ENCODE data around the gene ABR. TPM values are rescaled to one million over a fixed set of nuclear protein-coding genes. Genes with fewer than 3 reads are reported as not detected.

ABR gene
- total and polyA plus RNA-seq, 2 of the 8 experiments (the other 6 are each of a cell fraction or from before 2014, with no cell fraction given): 44.8 to 47.2 TPM

- TF ChIP-seq, protein P1, sequence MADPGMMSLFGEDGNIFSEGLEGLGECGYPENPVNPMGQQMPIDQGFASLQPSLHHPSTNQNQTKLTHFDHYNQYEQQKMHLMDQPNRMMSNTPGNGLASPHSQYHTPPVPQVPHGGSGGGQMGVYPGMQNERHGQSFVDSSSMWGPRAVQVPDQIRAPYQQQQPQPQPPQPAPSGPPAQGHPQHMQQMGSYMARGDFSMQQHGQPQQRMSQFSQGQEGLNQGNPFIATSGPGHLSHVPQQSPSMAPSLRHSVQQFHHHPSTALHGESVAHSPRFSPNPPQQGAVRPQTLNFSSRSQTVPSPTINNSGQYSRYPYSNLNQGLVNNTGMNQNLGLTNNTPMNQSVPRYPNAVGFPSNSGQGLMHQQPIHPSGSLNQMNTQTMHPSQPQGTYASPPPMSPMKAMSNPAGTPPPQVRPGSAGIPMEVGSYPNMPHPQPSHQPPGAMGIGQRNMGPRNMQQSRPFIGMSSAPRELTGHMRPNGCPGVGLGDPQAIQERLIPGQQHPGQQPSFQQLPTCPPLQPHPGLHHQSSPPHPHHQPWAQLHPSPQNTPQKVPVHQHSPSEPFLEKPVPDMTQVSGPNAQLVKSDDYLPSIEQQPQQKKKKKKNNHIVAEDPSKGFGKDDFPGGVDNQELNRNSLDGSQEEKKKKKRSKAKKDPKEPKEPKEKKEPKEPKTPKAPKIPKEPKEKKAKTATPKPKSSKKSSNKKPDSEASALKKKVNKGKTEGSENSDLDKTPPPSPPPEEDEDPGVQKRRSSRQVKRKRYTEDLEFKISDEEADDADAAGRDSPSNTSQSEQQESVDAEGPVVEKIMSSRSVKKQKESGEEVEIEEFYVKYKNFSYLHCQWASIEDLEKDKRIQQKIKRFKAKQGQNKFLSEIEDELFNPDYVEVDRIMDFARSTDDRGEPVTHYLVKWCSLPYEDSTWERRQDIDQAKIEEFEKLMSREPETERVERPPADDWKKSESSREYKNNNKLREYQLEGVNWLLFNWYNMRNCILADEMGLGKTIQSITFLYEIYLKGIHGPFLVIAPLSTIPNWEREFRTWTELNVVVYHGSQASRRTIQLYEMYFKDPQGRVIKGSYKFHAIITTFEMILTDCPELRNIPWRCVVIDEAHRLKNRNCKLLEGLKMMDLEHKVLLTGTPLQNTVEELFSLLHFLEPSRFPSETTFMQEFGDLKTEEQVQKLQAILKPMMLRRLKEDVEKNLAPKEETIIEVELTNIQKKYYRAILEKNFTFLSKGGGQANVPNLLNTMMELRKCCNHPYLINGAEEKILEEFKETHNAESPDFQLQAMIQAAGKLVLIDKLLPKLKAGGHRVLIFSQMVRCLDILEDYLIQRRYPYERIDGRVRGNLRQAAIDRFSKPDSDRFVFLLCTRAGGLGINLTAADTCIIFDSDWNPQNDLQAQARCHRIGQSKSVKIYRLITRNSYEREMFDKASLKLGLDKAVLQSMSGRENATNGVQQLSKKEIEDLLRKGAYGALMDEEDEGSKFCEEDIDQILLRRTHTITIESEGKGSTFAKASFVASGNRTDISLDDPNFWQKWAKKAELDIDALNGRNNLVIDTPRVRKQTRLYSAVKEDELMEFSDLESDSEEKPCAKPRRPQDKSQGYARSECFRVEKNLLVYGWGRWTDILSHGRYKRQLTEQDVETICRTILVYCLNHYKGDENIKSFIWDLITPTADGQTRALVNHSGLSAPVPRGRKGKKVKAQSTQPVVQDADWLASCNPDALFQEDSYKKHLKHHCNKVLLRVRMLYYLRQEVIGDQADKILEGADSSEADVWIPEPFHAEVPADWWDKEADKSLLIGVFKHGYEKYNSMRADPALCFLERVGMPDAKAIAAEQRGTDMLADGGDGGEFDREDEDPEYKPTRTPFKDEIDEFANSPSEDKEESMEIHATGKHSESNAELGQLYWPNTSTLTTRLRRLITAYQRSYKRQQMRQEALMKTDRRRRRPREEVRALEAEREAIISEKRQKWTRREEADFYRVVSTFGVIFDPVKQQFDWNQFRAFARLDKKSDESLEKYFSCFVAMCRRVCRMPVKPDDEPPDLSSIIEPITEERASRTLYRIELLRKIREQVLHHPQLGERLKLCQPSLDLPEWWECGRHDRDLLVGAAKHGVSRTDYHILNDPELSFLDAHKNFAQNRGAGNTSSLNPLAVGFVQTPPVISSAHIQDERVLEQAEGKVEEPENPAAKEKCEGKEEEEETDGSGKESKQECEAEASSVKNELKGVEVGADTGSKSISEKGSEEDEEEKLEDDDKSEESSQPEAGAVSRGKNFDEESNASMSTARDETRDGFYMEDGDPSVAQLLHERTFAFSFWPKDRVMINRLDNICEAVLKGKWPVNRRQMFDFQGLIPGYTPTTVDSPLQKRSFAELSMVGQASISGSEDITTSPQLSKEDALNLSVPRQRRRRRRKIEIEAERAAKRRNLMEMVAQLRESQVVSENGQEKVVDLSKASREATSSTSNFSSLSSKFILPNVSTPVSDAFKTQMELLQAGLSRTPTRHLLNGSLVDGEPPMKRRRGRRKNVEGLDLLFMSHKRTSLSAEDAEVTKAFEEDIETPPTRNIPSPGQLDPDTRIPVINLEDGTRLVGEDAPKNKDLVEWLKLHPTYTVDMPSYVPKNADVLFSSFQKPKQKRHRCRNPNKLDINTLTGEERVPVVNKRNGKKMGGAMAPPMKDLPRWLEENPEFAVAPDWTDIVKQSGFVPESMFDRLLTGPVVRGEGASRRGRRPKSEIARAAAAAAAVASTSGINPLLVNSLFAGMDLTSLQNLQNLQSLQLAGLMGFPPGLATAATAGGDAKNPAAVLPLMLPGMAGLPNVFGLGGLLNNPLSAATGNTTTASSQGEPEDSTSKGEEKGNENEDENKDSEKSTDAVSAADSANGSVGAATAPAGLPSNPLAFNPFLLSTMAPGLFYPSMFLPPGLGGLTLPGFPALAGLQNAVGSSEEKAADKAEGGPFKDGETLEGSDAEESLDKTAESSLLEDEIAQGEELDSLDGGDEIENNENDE (IDR thresholded peaks at IDR 0.05; ENCODE audit: insufficient replicate concordance, low read length): no peak
- TF ChIP-seq, protein P2, sequence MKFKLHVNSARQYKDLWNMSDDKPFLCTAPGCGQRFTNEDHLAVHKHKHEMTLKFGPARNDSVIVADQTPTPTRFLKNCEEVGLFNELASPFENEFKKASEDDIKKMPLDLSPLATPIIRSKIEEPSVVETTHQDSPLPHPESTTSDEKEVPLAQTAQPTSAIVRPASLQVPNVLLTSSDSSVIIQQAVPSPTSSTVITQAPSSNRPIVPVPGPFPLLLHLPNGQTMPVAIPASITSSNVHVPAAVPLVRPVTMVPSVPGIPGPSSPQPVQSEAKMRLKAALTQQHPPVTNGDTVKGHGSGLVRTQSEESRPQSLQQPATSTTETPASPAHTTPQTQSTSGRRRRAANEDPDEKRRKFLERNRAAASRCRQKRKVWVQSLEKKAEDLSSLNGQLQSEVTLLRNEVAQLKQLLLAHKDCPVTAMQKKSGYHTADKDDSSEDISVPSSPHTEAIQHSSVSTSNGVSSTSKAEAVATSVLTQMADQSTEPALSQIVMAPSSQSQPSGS (IDR thresholded peaks at IDR 0.05; ENCODE audit: low read length): no peak
- no peak for TF ChIP-seq ZNF274 (IDR thresholded peaks at IDR 0.05; ENCODE audit: borderline replicate concordance, extremely low read depth, low read length)
- TF ChIP-seq TAF1 (IDR thresholded peaks at IDR 0.05; ENCODE audit: low read depth, low read length): no peak
- TF ChIP-seq SRF (IDR thresholded peaks at IDR 0.05; ENCODE audit: low read depth, low read length): no peak
- TF ChIP-seq CTBP2 (IDR thresholded peaks at IDR 0.05; ENCODE audit: borderline replicate concordance, insufficient read depth, insufficient read length, low read length): no peak
- TF ChIP-seq HDAC2 (IDR thresholded peaks at IDR 0.05; ENCODE audit: borderline replicate concordance in 1 of 2, low read depth in 2 of 2, low read length in 2 of 2): no peak
Observed at GRCh38 chr17:1226308-1226707, 46.5 kb upstream of the ABR start (continued).
